Measurements from ENCODE around the gene MUS81.

The MUS81 gene

GRCh38 chr11:65870706-65871681 lies 10.8 kb downstream of the MUS81 start:
- no peak for TF ChIP-seq CTCF (IDR thresholded peaks at IDR 0.05; ENCODE audit: borderline replicate concordance, control extremely low read depth, extremely low read depth, insufficient read depth, missing control alignments)
- DNase-seq (ENCODE audit: low spot score): no peak
- in situ Hi-C loops (cut with MboI; ENCODE audit: low sequenced_read_pairs, unreplicated experiment): no loop called here

- DNase-seq (ENCODE audit: low spot score): no peak
- in situ Hi-C loops (cut with MboI; ENCODE audit: low sequenced_read_pairs, unreplicated experiment): no loop called here
- TF ChIP-seq CTCF (IDR thresholded peaks at IDR 0.05; ENCODE audit: borderline replicate concordance, control extremely low read depth, extremely low read depth, insufficient read depth, missing control alignments): no peak
Measured at GRCh38 chr11:65871811-65872548, 11.7 kb downstream of the MUS81 start.

- TF ChIP-seq CTCF (IDR thresholded peaks at IDR 0.05; ENCODE audit: borderline replicate concordance, control extremely low read depth, extremely low read depth, insufficient read depth, missing control alignments): no peak
- no peak for DNase-seq (ENCODE audit: low spot score)
- in situ Hi-C loops (cut with MboI; ENCODE audit: low sequenced_read_pairs, unreplicated experiment): no loop called here
Measured at GRCh38 chr11:65872586-65873317, 12.5 kb downstream of the MUS81 start, which contains the start of gene EFEMP2. Gene EFEMP2 (minus strand): TSS chr11:65872800. CDS start chr11:65872354, 446 bp downstream.

GRCh38 chr11:65873318-65874156 lies 13.3 kb downstream of the MUS81 start:
- in situ Hi-C loops (cut with MboI; ENCODE audit: low sequenced_read_pairs, unreplicated experiment): no loop called here
- no peak for TF ChIP-seq CTCF (IDR thresholded peaks at IDR 0.05; ENCODE audit: borderline replicate concordance, control extremely low read depth, extremely low read depth, insufficient read depth, missing control alignments)
- DNase-seq (ENCODE audit: low spot score): peak; percentile 98

- no peak for DNase-seq (ENCODE audit: low spot score)
- in situ Hi-C loops (cut with MboI; ENCODE audit: low sequenced_read_pairs, unreplicated experiment): loop anchor here (5.0 kb wide), 1 partner anchor 108 kb away; no protein-coding TSS in a partner anchor
- no peak for TF ChIP-seq CTCF (IDR thresholded peaks at IDR 0.05; ENCODE audit: borderline replicate concordance, control extremely low read depth, extremely low read depth, insufficient read depth, missing control alignments)
Measured at GRCh38 chr11:65879617-65880016, 19.4 kb downstream of the MUS81 start, which contains the start of gene CTSW. Gene CTSW (plus strand): TSS chr11:65879837. CDS start chr11:65879855, 18 bp downstream.
